IPS-20b (cell line): Measurements from ENCODE around the gene FAAH.

ENCODE experiments used
- H3K27ac ChIP-seq: one replicate; pipeline ENCODE4 v1.5.1; 2013; ENCODE audit warnings: low read length
- H3K27me3 ChIP-seq: 2 replicates; pipeline ENCODE4 v1.6.1; 2013; ENCODE audit warnings: mild to moderate bottlenecking, low read length, inconsistent platforms; ENCODE audit not compliant: insufficient read depth
- H3K36me3 ChIP-seq: 2 replicates; pipeline ENCODE4 v1.6.1; 2013; ENCODE audit warnings: low read depth, mild to moderate bottlenecking, inconsistent platforms, low read length, moderate library complexity; ENCODE audit not compliant: insufficient read depth
- H3K4me1 ChIP-seq: 2 replicates; pipeline ENCODE4 v1.6.1; 2013; ENCODE audit warnings: mild to moderate bottlenecking, control low read depth, inconsistent platforms, low read length, moderate library complexity; ENCODE audit not compliant: insufficient read depth
- H3K4me3 ChIP-seq: 2 replicates; pipeline ENCODE4 v1.5.1; 2013; ENCODE audit warnings: mild to moderate bottlenecking, low read length, inconsistent platforms
- H3K9ac ChIP-seq: 2 replicates; pipeline ENCODE4 v1.6.1; 2013; ENCODE audit warnings: low read depth, mild to moderate bottlenecking, inconsistent platforms, low read length, moderate library complexity
- H3K9me3 ChIP-seq: 2 replicates; pipeline ENCODE4 v1.6.1; 2013; ENCODE audit warnings: mild to moderate bottlenecking, low read depth, low read length, inconsistent platforms; ENCODE audit not compliant: insufficient read depth

Gene FAAH

GRCh38 chr1:46427541-46427940 lies 33.4 kb downstream of the FAAH start:
- Histone ChIP-seq H3K9ac (no peak overlapping the region), H3K4me3 (no peak overlapping the region), H3K36me3 (no peaks in the 10 kb centered on the region), H3K9me3 (no peaks in the 10 kb centered on the region), H3K27ac (no peak overlapping the region), H3K27me3 (no peaks in the 10 kb centered on the region), H3K4me1 (no peaks in the 10 kb centered on the region)

- no peak overlapping the region for H3K4me3 ChIP-seq
- peaks cover 4% of the 10 kb centered on the region; the same call in 1 of the 2 replicates for H3K4me1 ChIP-seq
- no peaks in the 10 kb centered on the region for H3K36me3 ChIP-seq
- no peaks in the 10 kb centered on the region for H3K9me3 ChIP-seq
- H3K9ac ChIP-seq: no peak overlapping the region
- H3K27ac ChIP-seq: no peak overlapping the region
- no peaks in the 10 kb centered on the region; the same call in 1 of the 2 replicates for H3K27me3 ChIP-seq
Measured at GRCh38 chr1:46429436-46429835, 35.3 kb downstream of the FAAH start.

- H3K9me3 ChIP-seq: no peaks in the 10 kb centered on the region
- no peak overlapping the region for H3K4me3 ChIP-seq
- H3K4me1 ChIP-seq: peaks cover 4% of the 10 kb centered on the region; the same call in 1 of the 2 replicates
- no peak overlapping the region for H3K9ac ChIP-seq
- no peak overlapping the region for H3K27ac ChIP-seq
- no peaks in the 10 kb centered on the region; the same call in 1 of the 2 replicates for H3K27me3 ChIP-seq
- no peaks in the 10 kb centered on the region for H3K36me3 ChIP-seq
Measured at GRCh38 chr1:46431695-46432094, 37.6 kb downstream of the FAAH start.

GRCh38 chr1:46432781-46433327 lies 38.7 kb downstream of the FAAH start:
- no peak overlapping the region for H3K27ac ChIP-seq
- no peak overlapping the region for H3K9ac ChIP-seq
- peaks cover 7% of the 10 kb centered on the region; the same call in 1 of the 2 replicates for H3K27me3 ChIP-seq
- peaks cover 4% of the 10 kb centered on the region; the same call in 1 of the 2 replicates for H3K4me1 ChIP-seq
- no peaks in the 10 kb centered on the region for H3K9me3 ChIP-seq
- H3K36me3 ChIP-seq: no peaks in the 10 kb centered on the region
- no peak overlapping the region for H3K4me3 ChIP-seq

- H3K27me3 ChIP-seq: peaks cover 9% of the 10 kb centered on the region; the same call in 1 of the 2 replicates
- H3K4me3 ChIP-seq: no peak overlapping the region
- H3K9ac ChIP-seq: no peak overlapping the region
- H3K27ac ChIP-seq: no peak overlapping the region
- no peaks in the 10 kb centered on the region for H3K9me3 ChIP-seq
- H3K4me1 ChIP-seq: peaks cover 4% of the 10 kb centered on the region; the same call in 1 of the 2 replicates
- H3K36me3 ChIP-seq: no peaks in the 10 kb centered on the region
Measured at GRCh38 chr1:46434358-46434757, 40.2 kb downstream of the FAAH start.

GRCh38 chr1:46436844-46437243 lies 42.7 kb downstream of the FAAH start:
- H3K9ac ChIP-seq: no peak overlapping the region
- H3K4me1 ChIP-seq: peaks cover 4% of the 10 kb centered on the region; the same call in 1 of the 2 replicates
- no peaks in the 10 kb centered on the region for H3K9me3 ChIP-seq
- no peaks in the 10 kb centered on the region for H3K36me3 ChIP-seq
- H3K4me3 ChIP-seq: no peak overlapping the region
- no peak overlapping the region for H3K27ac ChIP-seq
- peaks cover 9% of the 10 kb centered on the region; the same call in 1 of the 2 replicates for H3K27me3 ChIP-seq

- H3K36me3 ChIP-seq: no peaks in the 10 kb centered on the region
- peaks cover 9% of the 10 kb centered on the region; the same call in 1 of the 2 replicates for H3K27me3 ChIP-seq
- H3K9me3 ChIP-seq: no peaks in the 10 kb centered on the region
- H3K27ac ChIP-seq: no peak overlapping the region
- H3K4me3 ChIP-seq: no peak overlapping the region
- H3K4me1 ChIP-seq: peaks cover 3% of the 10 kb centered on the region; the same call in 1 of the 2 replicates
- H3K9ac ChIP-seq: no peak overlapping the region
Measured at GRCh38 chr1:46437723-46438122, 43.6 kb downstream of the FAAH start.

- Histone ChIP-seq H3K9ac (no peak overlapping the region), H3K27ac (no peak overlapping the region)
Measured at GRCh38 chr1:46438346-46438745, 44.2 kb downstream of the FAAH start.

GRCh38 chr1:46440478-46440877 lies 46.4 kb downstream of the FAAH start:
- H3K9ac ChIP-seq: no peak overlapping the region
- no peak overlapping the region for H3K27ac ChIP-seq
- no peaks in the 10 kb centered on the region for H3K9me3 ChIP-seq
- no peak overlapping the region for H3K4me3 ChIP-seq
- H3K27me3 ChIP-seq: peaks cover 27% of the 10 kb centered on the region
- no peaks in the 10 kb centered on the region for H3K36me3 ChIP-seq
- H3K4me1 ChIP-seq: no peaks in the 10 kb centered on the region

More at GRCh38 chr1:46438346-46438745, 44.2 kb downstream of the FAAH start:
- Histone ChIP-seq H3K4me1 (no peaks in the 10 kb centered on the region; the same call in 1 of the 2 replicates), H3K4me3 (no peak overlapping the region), H3K27me3 (peaks cover 9% of the 10 kb centered on the region; the same call in 1 of the 2 replicates), H3K36me3 (no peaks in the 10 kb centered on the region), H3K9me3 (no peaks in the 10 kb centered on the region)

- peak overlapping the region; percentile 44; the same call in 1 of the 2 replicates for H3K9ac ChIP-seq
Measured at GRCh38 chr1:46442317-46443161, 48.4 kb downstream of the FAAH start.

GRCh38 chr1:46444466-46444865 lies 50.3 kb downstream of the FAAH start:
- peaks cover 8% of the 10 kb centered on the region for H3K4me1 ChIP-seq
- H3K4me3 ChIP-seq: no peak overlapping the region
- H3K27me3 ChIP-seq: peaks cover 59% of the 10 kb centered on the region
- no peaks in the 10 kb centered on the region for H3K9me3 ChIP-seq
- H3K9ac ChIP-seq: no peak overlapping the region
- H3K36me3 ChIP-seq: no peaks in the 10 kb centered on the region
- no peak overlapping the region for H3K27ac ChIP-seq

More at GRCh38 chr1:46442317-46443161, 48.4 kb downstream of the FAAH start:
- Histone ChIP-seq H3K36me3 (no peaks in the 10 kb centered on the region), H3K9me3 (no peaks in the 10 kb centered on the region), H3K4me3 (peak overlapping the region; percentile 78), H3K27ac (no peak overlapping the region), H3K4me1 (peaks cover 6% of the 10 kb centered on the region), H3K27me3 (peaks cover 44% of the 10 kb centered on the region)
